A673 (cell line): ENCODE measurements around the gene NACAD. TPM values are rescaled to one million over a fixed set of nuclear protein-coding genes. Genes with fewer than 3 reads are reported as not detected.

ENCODE experiments used
- BruUV-seq: library from RNA; stranded (reverse); fragments of 400-500 nt; replicated peaks from 2 replicates; lab custom pipeline; 2021; lab: Mats Ljungman, UMichigan
- CTCF ChIA-PET: fragments of 300-600 bp; sonication (Branson Sonifier 250); formaldehyde crosslinking; loops from one replicate; lab custom pipeline; 2022; ENCODE audit warnings: antibody characterized with exemption; lab: Charles Lee
- POLR2A ChIA-PET: fragments of 300-600 bp; sonication (Branson Sonifier 250); formaldehyde crosslinking; loops from one replicate; lab custom pipeline; 2022; ENCODE audit warnings: antibody characterized with exemption; ENCODE audit not compliant: low non-redundant PET; lab: Charles Lee
- DNase-seq: peaks from one replicate; pipeline ENCODE4 v3.0.0-alpha.2; 2015; ENCODE audit warnings: low spot score
- H3K27ac ChIP-seq: fragments of 200-600 bp; sonication (generic); 2 replicates; pipeline ENCODE4 v1.5.1; 2016; ENCODE audit warnings: mixed run types, low read depth, mild to moderate bottlenecking, mixed read lengths, antibody characterized with exemption, low read length; ENCODE audit not compliant: poor library complexity, severe bottlenecking
- H3K27me3 ChIP-seq: fragments of 200-600 bp; sonication (generic); replicated peaks from 2 replicates; pipeline ENCODE4 v1.6.1; 2017; ENCODE audit warnings: mixed run types, low read depth, mild to moderate bottlenecking, mixed read lengths, antibody characterized with exemption, low read length; ENCODE audit not compliant: insufficient read depth, poor library complexity
- H3K36me3 ChIP-seq: fragments of 200-600 bp; sonication (generic); 2 replicates; pipeline ENCODE4 v1.6.1; 2016; ENCODE audit warnings: mixed run types, mild to moderate bottlenecking, mixed read lengths, antibody characterized with exemption, low read length; ENCODE audit not compliant: insufficient read depth, poor library complexity, severe bottlenecking
- H3K4me1 ChIP-seq: fragments of 200-600 bp; sonication (generic); 2 replicates; pipeline ENCODE4 v1.6.1; 2017; ENCODE audit warnings: mixed run types, mild to moderate bottlenecking, mixed read lengths, antibody characterized with exemption, low read length; ENCODE audit not compliant: insufficient read depth, poor library complexity, severe bottlenecking
- H3K4me3 ChIP-seq: fragments of 200-600 bp; sonication (generic); 2 replicates; pipeline ENCODE4 v1.5.1; 2016; ENCODE audit warnings: low read depth, mixed run types, mild to moderate bottlenecking, mixed read lengths, low read length; ENCODE audit not compliant: poor library complexity, severe bottlenecking
- H3K9me3 ChIP-seq: fragments of 200-600 bp; sonication (generic); 2 replicates; pipeline ENCODE4 v1.6.1; 2016; ENCODE audit warnings: mixed run types, low read depth, mild to moderate bottlenecking, mixed read lengths, antibody characterized with exemption, low read length; ENCODE audit not compliant: poor library complexity, severe bottlenecking
- EZH2 ChIP-seq: fragments of 200-600 bp; sonication (generic); IDR thresholded peaks from 2 replicates; pipeline ENCODE4 v1.6.1; 2017; ENCODE audit warnings: borderline replicate concordance, low read depth, mild to moderate bottlenecking, mixed read lengths, antibody characterized with exemption, low read length; ENCODE audit not compliant: poor library complexity, severe bottlenecking
- intact Hi-C: fragments of 100-400 bp; cut with micrococcal nuclease; formaldehyde crosslinking; loops from one replicate; pipeline ENCODE4 v1.10.0; 2022; ENCODE audit not compliant: unreplicated experiment
- total RNA-seq: library from RNA; stranded (reverse); gene quantifications from 2 replicates; pipeline ENCODE4 v1.2.3, GENCODE V29; 2021
- TF ChIP-seq, protein P1 (sequence below): fragments of 300-800, 200-600 bp; sonication (generic); conservative IDR thresholded peaks from 2 replicates; pipeline ENCODE4 v1.5.1; 2017; ENCODE audit warnings: low read depth, mild to moderate bottlenecking, antibody characterized with exemption, low read length, moderate library complexity, mixed read lengths

NACAD gene
- total RNA-seq, 1 experiment from 2014 or later, result 1.1 TPM

GRCh38 chr7:45078125-45078681 lies 10.6 kb downstream of the NACAD start:
- TF ChIP-seq EZH2, result no peak
- TF ChIP-seq, protein P1, sequence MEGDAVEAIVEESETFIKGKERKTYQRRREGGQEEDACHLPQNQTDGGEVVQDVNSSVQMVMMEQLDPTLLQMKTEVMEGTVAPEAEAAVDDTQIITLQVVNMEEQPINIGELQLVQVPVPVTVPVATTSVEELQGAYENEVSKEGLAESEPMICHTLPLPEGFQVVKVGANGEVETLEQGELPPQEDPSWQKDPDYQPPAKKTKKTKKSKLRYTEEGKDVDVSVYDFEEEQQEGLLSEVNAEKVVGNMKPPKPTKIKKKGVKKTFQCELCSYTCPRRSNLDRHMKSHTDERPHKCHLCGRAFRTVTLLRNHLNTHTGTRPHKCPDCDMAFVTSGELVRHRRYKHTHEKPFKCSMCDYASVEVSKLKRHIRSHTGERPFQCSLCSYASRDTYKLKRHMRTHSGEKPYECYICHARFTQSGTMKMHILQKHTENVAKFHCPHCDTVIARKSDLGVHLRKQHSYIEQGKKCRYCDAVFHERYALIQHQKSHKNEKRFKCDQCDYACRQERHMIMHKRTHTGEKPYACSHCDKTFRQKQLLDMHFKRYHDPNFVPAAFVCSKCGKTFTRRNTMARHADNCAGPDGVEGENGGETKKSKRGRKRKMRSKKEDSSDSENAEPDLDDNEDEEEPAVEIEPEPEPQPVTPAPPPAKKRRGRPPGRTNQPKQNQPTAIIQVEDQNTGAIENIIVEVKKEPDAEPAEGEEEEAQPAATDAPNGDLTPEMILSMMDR, result no peak
- no peak overlapping the region for H3K4me3 ChIP-seq
- no peak for DNase-seq
- H3K9me3 ChIP-seq, result no peaks in the 10 kb centered on the region
- H3K27ac ChIP-seq, result no peak overlapping the region
- intact Hi-C loops, result no loop called here
- H3K27me3 ChIP-seq, result no peaks in the 10 kb centered on the region
- ChIA-PET POLR2A (no interaction called here), CTCF (no interaction called here)
- no TSS peak for BruUV-seq
- no peaks in the 10 kb centered on the region for H3K36me3 ChIP-seq
- no peaks in the 10 kb centered on the region for H3K4me1 ChIP-seq

DNA sequence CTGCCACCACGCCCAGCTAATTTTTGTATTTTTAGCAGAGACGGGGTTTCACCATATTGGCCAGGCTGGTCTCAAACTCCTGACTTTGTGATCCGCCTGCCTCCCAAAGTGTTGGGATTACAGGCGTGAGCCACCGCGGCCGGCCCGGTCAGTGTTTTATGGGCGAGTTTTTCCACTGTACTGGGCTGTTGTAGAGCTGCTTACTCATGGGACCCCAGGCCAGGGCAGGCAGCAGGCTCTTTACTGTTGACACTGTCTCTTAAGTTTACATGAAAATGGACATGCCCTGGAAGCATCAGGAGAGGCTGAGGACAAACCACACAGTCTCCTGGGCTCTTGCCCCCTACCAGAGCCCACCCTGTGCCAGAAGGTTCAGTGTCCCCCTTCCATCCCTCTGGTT lies 11.2 kb downstream of the NACAD start:
- Histone ChIP-seq H3K4me3 (no peak overlapping the region), H3K27me3 (no peaks in the 10 kb centered on the region), H3K27ac (no peak overlapping the region), H3K36me3 (no peaks in the 10 kb centered on the region), H3K4me1 (no peaks in the 10 kb centered on the region), H3K9me3 (no peaks in the 10 kb centered on the region)
- TF ChIP-seq EZH2, result no peak
- no TSS peak for BruUV-seq
- intact Hi-C loops, result no loop called here
- no peak for DNase-seq
- ChIA-PET CTCF (no interaction called here), POLR2A (no interaction called here)

DNA sequence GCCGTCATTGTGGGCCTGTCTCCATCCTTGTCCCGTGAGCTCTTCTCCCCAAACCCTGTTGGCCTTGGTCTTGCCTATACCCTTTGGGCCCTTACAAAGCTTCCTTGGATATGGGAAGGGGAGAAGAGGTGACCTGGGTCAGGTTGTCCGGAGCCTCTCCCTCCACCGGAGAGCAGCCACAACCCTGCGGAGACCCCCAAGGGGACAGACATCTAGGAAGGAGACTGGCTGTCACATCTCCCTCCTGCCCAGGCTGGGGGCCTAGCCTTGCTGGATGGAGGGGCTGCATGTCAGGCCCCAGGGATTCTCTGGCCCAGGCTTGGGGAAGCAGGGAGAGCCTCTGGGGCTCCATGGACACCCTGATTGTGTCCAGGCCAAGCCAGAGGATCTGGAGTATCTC lies 11.8 kb downstream of the NACAD start:
- TF ChIP-seq, protein P1, result no peak
- TF ChIP-seq EZH2, result no peak
- Histone ChIP-seq H3K9me3 (no peaks in the 10 kb centered on the region), H3K4me1 (no peaks in the 10 kb centered on the region), H3K36me3 (no peaks in the 10 kb centered on the region), H3K27ac (no peak overlapping the region), H3K4me3 (no peak overlapping the region), H3K27me3 (no peaks in the 10 kb centered on the region)
- intact Hi-C loops, result no loop called here
- no TSS peak for BruUV-seq
- DNase-seq, result no peak
- CTCF ChIA-PET, result interaction anchor here (0.6 kb wide), 1 partner anchor 77 kb away, joined by 5 read pairs; the partner anchor contains the start of gene CCM2
- POLR2A ChIA-PET, result no interaction called here
